Glutamatergic neuron (in vitro differentiated cells): ENCODE results near the gene FLOT1. TPM values are rescaled to one million over a fixed set of nuclear protein-coding genes. Genes with fewer than 3 reads are reported as not detected.
"Not testable (repeated sequence)": the region's sequence is repeated elsewhere in the genome, so short reads cannot be mapped to it uniquely, and the experiment has no call there.

Experiments
- DNase-seq: peaks from one replicate; pipeline ENCODE4 v3.0.0; 2022
- H3K27ac Mint-ChIP-seq: one replicate; pipeline ENCODE4 v1.8.0; 2020; ENCODE audit warnings: mild to moderate bottlenecking, mixed read lengths, inconsistent platforms; ENCODE audit not compliant: unreplicated experiment
- H3K27me3 Mint-ChIP-seq: one replicate; pipeline ENCODE4 v1.8.0; 2020; ENCODE audit warnings: mild to moderate bottlenecking, moderate library complexity, mixed read lengths, inconsistent platforms; ENCODE audit not compliant: unreplicated experiment
- H3K36me3 Mint-ChIP-seq: one replicate; pipeline ENCODE4 v1.8.0; 2020; ENCODE audit warnings: mild to moderate bottlenecking, mixed read lengths, inconsistent platforms; ENCODE audit not compliant: unreplicated experiment
- H3K4me1 Mint-ChIP-seq: one replicate; pipeline ENCODE4 v1.8.0; 2020; ENCODE audit warnings: mild to moderate bottlenecking, low read depth, mixed read lengths, inconsistent platforms; ENCODE audit not compliant: unreplicated experiment
- H3K4me3 Mint-ChIP-seq: one replicate; pipeline ENCODE4 v1.8.0; 2020; ENCODE audit warnings: mild to moderate bottlenecking, mixed read lengths, inconsistent platforms; ENCODE audit not compliant: unreplicated experiment
- H3K9me3 Mint-ChIP-seq: one replicate; pipeline ENCODE4 v1.8.0; 2020; ENCODE audit warnings: mild to moderate bottlenecking, moderate library complexity, mixed read lengths, inconsistent platforms; ENCODE audit not compliant: unreplicated experiment
- CTCF ChIP-seq: fragments of 200-600 bp; sonication (generic); IDR thresholded peaks from one replicate; pipeline ENCODE4 v1.5.0; 2021; ENCODE audit not compliant: partially characterized antibody, unreplicated experiment
- total RNA-seq: library from RNA; stranded (reverse); fragmentation: NEBNext Ultra II Directional; extraction: Animal tissue kit (Norgen Biotek cat#: 25700); gene quantifications from one replicate; pipeline ENCODE4 v1.2.1, GENCODE V29; 2021; ENCODE audit not compliant: unreplicated experiment

Gene FLOT1
- total RNA-seq, 1 donor from 2014 or later = 191 TPM

GRCh38 chr6:30763155-30763617 lies 20.7 kb upstream of the FLOT1 start:
- no peak for TF ChIP-seq CTCF
- DNase-seq = no peak
- Mint-ChIP-seq H3K27me3 (peaks cover 5% of the 10 kb centered on the region), H3K9me3 (no peaks in the 10 kb centered on the region), H3K4me3 (no peak overlapping the region), H3K36me3 (no peaks in the 10 kb centered on the region), H3K27ac (no peak overlapping the region), H3K4me1 (peaks cover 3% of the 10 kb centered on the region)

- H3K4me3 Mint-ChIP-seq = no peak overlapping the region
- no peaks in the 10 kb centered on the region for H3K9me3 Mint-ChIP-seq
- no peak for TF ChIP-seq CTCF
- peaks cover 5% of the 10 kb centered on the region for H3K27me3 Mint-ChIP-seq
- H3K27ac Mint-ChIP-seq = no peak overlapping the region
- no peak for DNase-seq
- no peaks in the 10 kb centered on the region for H3K36me3 Mint-ChIP-seq
- peaks cover 3% of the 10 kb centered on the region for H3K4me1 Mint-ChIP-seq
These were observed 19.4 kb upstream of the FLOT1 start for GRCh38 chr6:30761791-30762429.

GRCh38 chr6:30760549-30760948 lies 18.1 kb upstream of the FLOT1 start:
- no peaks in the 10 kb centered on the region for H3K36me3 Mint-ChIP-seq
- H3K9me3 Mint-ChIP-seq = no peaks in the 10 kb centered on the region
- peaks cover 3% of the 10 kb centered on the region for H3K4me1 Mint-ChIP-seq
- DNase-seq = no peak
- H3K4me3 Mint-ChIP-seq = no peak overlapping the region
- TF ChIP-seq CTCF = no peak
- H3K27me3 Mint-ChIP-seq = peaks cover 5% of the 10 kb centered on the region
- no peak overlapping the region for H3K27ac Mint-ChIP-seq

GRCh38 chr6:30759575-30760239 lies 17.2 kb upstream of the FLOT1 start:
- peaks cover 5% of the 10 kb centered on the region for H3K27me3 Mint-ChIP-seq
- no peak for TF ChIP-seq CTCF
- H3K9me3 Mint-ChIP-seq = no peaks in the 10 kb centered on the region
- H3K36me3 Mint-ChIP-seq = no peaks in the 10 kb centered on the region
- no peak overlapping the region for H3K27ac Mint-ChIP-seq
- peaks cover 3% of the 10 kb centered on the region for H3K4me1 Mint-ChIP-seq
- no peak for DNase-seq
- H3K4me3 Mint-ChIP-seq = no peak overlapping the region

GRCh38 chr6:30757261-30757904 lies 14.9 kb upstream of the FLOT1 start:
- no peak for DNase-seq
- peaks cover 1% of the 10 kb centered on the region for H3K27me3 Mint-ChIP-seq
- no peak overlapping the region for H3K27ac Mint-ChIP-seq
- no peaks in the 10 kb centered on the region for H3K36me3 Mint-ChIP-seq
- no peak overlapping the region for H3K4me3 Mint-ChIP-seq
- H3K4me1 Mint-ChIP-seq = no peaks in the 10 kb centered on the region
- no peaks in the 10 kb centered on the region for H3K9me3 Mint-ChIP-seq
- no peak for TF ChIP-seq CTCF

GRCh38 chr6:30756405-30757003 lies 14.0 kb upstream of the FLOT1 start:
- H3K9me3 Mint-ChIP-seq, H3K4me1 Mint-ChIP-seq, DNase-seq, H3K4me3 Mint-ChIP-seq, H3K27ac Mint-ChIP-seq, H3K27me3 Mint-ChIP-seq, H3K36me3 Mint-ChIP-seq: not testable (repeated sequence)
